Calu3 (cell line): ENCODE results near the gene ANKRD16. TPM values are rescaled to one million over a fixed set of nuclear protein-coding genes. Genes with fewer than 3 reads are reported as not detected.

ENCODE experiments used
- BruUV-seq: library from RNA; stranded (reverse); fragments of 400-500 nt; replicated peaks from 2 replicates; lab custom pipeline; 2021; lab: Mats Ljungman, UMichigan
- CTCF ChIA-PET: fragments of 300-600 bp; sonication (Branson Sonifier 250); formaldehyde crosslinking; loops from one replicate; lab custom pipeline; 2022; ENCODE audit warnings: antibody characterized with exemption; lab: Charles Lee
- DNase-seq: peaks from one replicate; pipeline ENCODE4 v3.0.0; 2022
- H3K27ac Mint-ChIP-seq: one replicate; pipeline ENCODE4 v1.8.0; 2022; ENCODE audit warnings: mixed read lengths; ENCODE audit not compliant: unreplicated experiment
- H3K27me3 Mint-ChIP-seq: one replicate; pipeline ENCODE4 v1.8.0; 2022; ENCODE audit warnings: mixed read lengths; ENCODE audit not compliant: unreplicated experiment
- H3K36me3 Mint-ChIP-seq: one replicate; pipeline ENCODE4 v1.8.0; 2022; ENCODE audit warnings: mild to moderate bottlenecking, moderate library complexity, mixed read lengths; ENCODE audit not compliant: insufficient read depth, unreplicated experiment
- H3K4me1 Mint-ChIP-seq: one replicate; pipeline ENCODE4 v1.8.0; 2022; ENCODE audit warnings: mild to moderate bottlenecking, low read depth, mixed read lengths; ENCODE audit not compliant: unreplicated experiment
- H3K4me3 Mint-ChIP-seq: one replicate; pipeline ENCODE4 v1.8.0; 2022; ENCODE audit warnings: mild to moderate bottlenecking, low read depth, moderate library complexity, mixed read lengths; ENCODE audit not compliant: unreplicated experiment
- H3K9me3 Mint-ChIP-seq: one replicate; pipeline ENCODE4 v1.8.0; 2022; ENCODE audit warnings: low read depth, mixed read lengths; ENCODE audit not compliant: unreplicated experiment
- intact Hi-C: fragments of 100-400 bp; cut with micrococcal nuclease; formaldehyde crosslinking; loops from one replicate; pipeline ENCODE4 v1.10.0; 2022; ENCODE audit not compliant: unreplicated experiment
- total RNA-seq: library from RNA; stranded (reverse); gene quantifications from 2 replicates; pipeline ENCODE4 v1.2.3, GENCODE V29; 2022
- TF ChIP-seq, protein P1 (sequence below): fragments of 200-600 bp; IDR thresholded peaks from one replicate; pipeline ENCODE4 v1.8.0; 2022; ENCODE audit warnings: antibody characterized with exemption; ENCODE audit not compliant: unreplicated experiment

The ANKRD16 gene
- total RNA-seq, 1 experiment from 2014 or later, result 8.7 TPM

DNA sequence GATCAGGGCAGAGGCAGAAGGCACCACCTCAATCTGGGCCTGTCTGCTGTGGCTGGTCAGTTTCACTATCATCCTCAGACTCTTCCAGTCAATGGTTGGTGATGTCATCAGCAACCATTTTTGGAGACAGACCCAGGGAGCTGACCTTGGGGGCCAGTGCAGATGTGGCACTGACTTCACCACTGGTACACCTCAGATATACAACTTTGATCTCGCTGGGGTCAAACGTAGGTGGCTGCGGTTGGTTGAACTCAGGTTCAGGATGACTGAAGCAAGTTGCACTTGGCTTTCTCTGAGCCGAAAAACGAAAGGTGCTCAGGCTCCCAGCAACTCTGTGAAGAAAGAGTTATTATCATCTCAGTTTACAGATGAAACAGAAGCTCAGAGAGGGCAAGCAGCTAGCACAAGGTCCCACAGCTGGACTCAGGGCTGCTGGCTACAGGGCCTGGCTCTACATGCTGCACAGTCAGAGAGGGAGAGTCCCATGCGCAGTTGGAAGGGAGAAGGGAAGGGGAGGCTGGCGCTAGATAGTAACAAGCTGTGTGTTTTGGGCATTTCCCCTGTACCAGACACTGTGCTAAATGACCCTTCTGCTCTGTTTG, 27.2 kb downstream of the ANKRD16 start:
- CTCF ChIA-PET, result no interaction called here
- Mint-ChIP-seq H3K9me3 (no peaks in the 10 kb centered on the region), H3K36me3 (no peaks in the 10 kb centered on the region), H3K4me1 (peaks cover 14% of the 10 kb centered on the region), H3K27ac (no peak overlapping the region), H3K4me3 (no peak overlapping the region), H3K27me3 (no peaks in the 10 kb centered on the region)
- no peak for DNase-seq
- intact Hi-C loops, result no loop called here
- BruUV-seq, result no TSS peak
- TF ChIP-seq, protein P1, sequence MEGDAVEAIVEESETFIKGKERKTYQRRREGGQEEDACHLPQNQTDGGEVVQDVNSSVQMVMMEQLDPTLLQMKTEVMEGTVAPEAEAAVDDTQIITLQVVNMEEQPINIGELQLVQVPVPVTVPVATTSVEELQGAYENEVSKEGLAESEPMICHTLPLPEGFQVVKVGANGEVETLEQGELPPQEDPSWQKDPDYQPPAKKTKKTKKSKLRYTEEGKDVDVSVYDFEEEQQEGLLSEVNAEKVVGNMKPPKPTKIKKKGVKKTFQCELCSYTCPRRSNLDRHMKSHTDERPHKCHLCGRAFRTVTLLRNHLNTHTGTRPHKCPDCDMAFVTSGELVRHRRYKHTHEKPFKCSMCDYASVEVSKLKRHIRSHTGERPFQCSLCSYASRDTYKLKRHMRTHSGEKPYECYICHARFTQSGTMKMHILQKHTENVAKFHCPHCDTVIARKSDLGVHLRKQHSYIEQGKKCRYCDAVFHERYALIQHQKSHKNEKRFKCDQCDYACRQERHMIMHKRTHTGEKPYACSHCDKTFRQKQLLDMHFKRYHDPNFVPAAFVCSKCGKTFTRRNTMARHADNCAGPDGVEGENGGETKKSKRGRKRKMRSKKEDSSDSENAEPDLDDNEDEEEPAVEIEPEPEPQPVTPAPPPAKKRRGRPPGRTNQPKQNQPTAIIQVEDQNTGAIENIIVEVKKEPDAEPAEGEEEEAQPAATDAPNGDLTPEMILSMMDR, result no peak

DNA sequence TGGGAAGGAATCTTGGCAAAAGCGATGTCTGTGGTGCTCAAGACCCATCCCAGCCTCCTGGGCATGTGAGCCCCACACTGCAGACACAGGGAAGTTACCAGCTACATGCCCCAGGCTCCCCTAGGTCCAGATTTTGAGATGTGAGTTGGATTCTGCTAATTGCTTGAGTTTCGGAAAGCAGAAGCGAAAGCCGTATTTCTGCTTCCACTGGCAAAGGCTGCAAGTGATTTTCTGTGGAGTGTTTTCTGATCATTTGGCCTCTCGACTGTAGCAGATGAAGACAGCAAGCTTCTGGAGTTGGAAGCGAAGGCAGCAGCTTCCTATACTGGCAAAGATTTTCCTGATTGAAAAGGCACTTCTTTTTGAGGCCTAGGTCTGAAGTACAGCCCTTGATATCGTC, 29.6 kb downstream of the ANKRD16 start:
- no peaks in the 10 kb centered on the region for H3K9me3 Mint-ChIP-seq
- H3K27ac Mint-ChIP-seq, result no peak overlapping the region
- H3K4me1 Mint-ChIP-seq, result no peaks in the 10 kb centered on the region
- no peak for DNase-seq
- H3K36me3 Mint-ChIP-seq, result no peaks in the 10 kb centered on the region
- H3K4me3 Mint-ChIP-seq, result no peak overlapping the region
- no TSS peak for BruUV-seq
- CTCF ChIA-PET, result interaction anchor here (0.6 kb wide), 1 partner anchor 528 kb away, joined by 4 read pairs; no protein-coding TSS in a partner anchor
- intact Hi-C loops, result no loop called here
- TF ChIP-seq, protein P1, result no peak
- no peaks in the 10 kb centered on the region for H3K27me3 Mint-ChIP-seq

DNA sequence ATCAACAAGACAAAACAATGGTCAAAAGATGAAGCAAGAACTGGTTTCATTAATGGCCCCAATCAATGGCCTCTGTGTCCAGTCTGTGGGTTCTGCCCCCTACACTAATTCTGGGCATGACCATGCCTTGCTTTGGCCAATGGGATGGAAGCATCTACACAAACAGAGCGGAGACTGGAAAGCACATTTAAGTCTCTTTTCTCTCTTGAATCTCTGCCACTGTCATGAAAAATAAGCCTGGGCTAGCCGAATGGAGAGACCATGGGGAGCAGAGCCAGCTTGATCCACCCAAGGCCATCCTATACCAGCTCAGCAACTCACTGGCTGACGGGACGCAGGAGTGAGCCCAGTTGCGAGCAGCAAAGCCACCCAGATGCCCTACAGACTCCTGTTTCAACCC, 30.9 kb downstream of the ANKRD16 start:
- Mint-ChIP-seq H3K27me3 (no peaks in the 10 kb centered on the region), H3K27ac (no peak overlapping the region), H3K36me3 (no peaks in the 10 kb centered on the region), H3K4me1 (no peaks in the 10 kb centered on the region), H3K4me3 (no peak overlapping the region), H3K9me3 (no peaks in the 10 kb centered on the region)
- CTCF ChIA-PET, result no interaction called here
- TF ChIP-seq, protein P1, result no peak
- no peak for DNase-seq
- intact Hi-C loops, result no loop called here
- BruUV-seq, result no TSS peak

DNA sequence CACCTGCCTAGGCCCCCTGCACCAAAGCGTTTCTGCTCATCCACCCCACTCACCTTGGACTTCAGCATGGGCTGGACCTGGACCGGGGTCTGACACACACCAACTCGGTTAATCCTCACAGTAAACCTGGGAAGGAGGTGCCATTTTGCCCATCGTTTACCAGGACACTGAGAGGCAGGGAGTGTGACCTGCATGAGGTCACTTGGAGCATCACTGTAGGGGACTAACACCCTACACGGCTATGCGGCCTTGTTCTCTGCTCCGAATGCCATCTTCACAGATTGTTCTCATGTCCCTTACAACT, 33.0 kb downstream of the ANKRD16 start:
- BruUV-seq, result no TSS peak
- intact Hi-C loops, result no loop called here
- no peak overlapping the region for H3K27ac Mint-ChIP-seq
- no peaks in the 10 kb centered on the region for H3K36me3 Mint-ChIP-seq
- H3K4me3 Mint-ChIP-seq, result no peak overlapping the region
- H3K9me3 Mint-ChIP-seq, result no peaks in the 10 kb centered on the region
- no peak for DNase-seq
- CTCF ChIA-PET, result no interaction called here
- no peaks in the 10 kb centered on the region for H3K4me1 Mint-ChIP-seq
- no peaks in the 10 kb centered on the region for H3K27me3 Mint-ChIP-seq
- TF ChIP-seq, protein P1, result no peak
